DMS153 treated with DMSO at 0.1 percent for 48 hours (cell line): Measurements from ENCODE around the gene SLC5A9.
"Not testable (repeated sequence)": the region's sequence is repeated elsewhere in the genome, so short reads cannot be mapped to it uniquely, and the experiment has no call there.

Experiments used
- DNase-seq: peaks from one replicate; lab custom pipeline; 2025; ENCODE audit not compliant: unreplicated experiment; lab: John Stamatoyannopoulos, UW

Gene SLC5A9

GRCh38 chr1:48213462-48213861, 9.1 kb upstream of the SLC5A9 start:
- not testable (repeated sequence) for DNase-seq

GRCh38 chr1:48214366-48214765, 8.2 kb upstream of the SLC5A9 start:
- not testable (repeated sequence) for DNase-seq

GRCh38 chr1:48214820-48215219, 7.7 kb upstream of the SLC5A9 start:
- DNase-seq, result no peak

- DNase-seq, result no peak
Observed at GRCh38 chr1:48215222-48215621, 7.3 kb upstream of the SLC5A9 start.

- no peak for DNase-seq
Observed at GRCh38 chr1:48215889-48216288, 6.6 kb upstream of the SLC5A9 start.

GRCh38 chr1:48216313-48216712, 6.2 kb upstream of the SLC5A9 start:
- no peak for DNase-seq

- no peak for DNase-seq
Observed at GRCh38 chr1:48216941-48217340, 5.6 kb upstream of the SLC5A9 start.

GRCh38 chr1:48217856-48218255, 4.7 kb upstream of the SLC5A9 start:
- DNase-seq, result no peak

GRCh38 chr1:48219803-48220202, 2.7 kb upstream of the SLC5A9 start:
- no peak for DNase-seq

- DNase-seq, result no peak
Observed at GRCh38 chr1:48221122-48221521, 1.4 kb upstream of the SLC5A9 start.

GRCh38 chr1:48221657-48222056, 859 bp upstream of the SLC5A9 start:
- no peak for DNase-seq

GRCh38 chr1:48223366-48224240, 1.1 kb downstream of the SLC5A9 start:
- DNase-seq, result peak; percentile 16

- no peak for DNase-seq
Observed at GRCh38 chr1:48224791-48225190, 2.3 kb downstream of the SLC5A9 start.

- no peak for DNase-seq
Observed at GRCh38 chr1:48225579-48225978, 3.1 kb downstream of the SLC5A9 start.

- DNase-seq, result no peak
Observed at GRCh38 chr1:48227165-48228013, 4.9 kb downstream of the SLC5A9 start.

- no peak for DNase-seq
Observed at GRCh38 chr1:48228156-48228555, 5.6 kb downstream of the SLC5A9 start.

GRCh38 chr1:48229317-48229716, 6.8 kb downstream of the SLC5A9 start:
- no peak for DNase-seq

GRCh38 chr1:48230236-48230635, 7.7 kb downstream of the SLC5A9 start:
- no peak for DNase-seq

GRCh38 chr1:48232722-48233121, 10.2 kb downstream of the SLC5A9 start:
- no peak for DNase-seq

- no peak for DNase-seq
Observed at GRCh38 chr1:48233666-48234485, 11.4 kb downstream of the SLC5A9 start.

- no peak for DNase-seq
Observed at GRCh38 chr1:48235652-48236051, 13.1 kb downstream of the SLC5A9 start.
